WTC11 (cell line): ENCODE results near the gene COX17. TPM values are rescaled to one million over a fixed set of nuclear protein-coding genes. Genes with fewer than 3 reads are reported as not detected.

ENCODE experiments used
- ATAC-seq: fragments of 200-7000 bp; cut with Tn5 transposase; 2 replicates; pipeline ENCODE4 v1.10.0; 2021; ENCODE audit warnings: mild to moderate bottlenecking, moderate library complexity
- CTCF ChIA-PET: fragments of 300-600 bp; sonication (Branson Sonifier 250); formaldehyde crosslinking; loops from one replicate; lab custom pipeline; 2021; ENCODE audit warnings: antibody characterized with exemption; lab: Charles Lee
- POLR2A ChIA-PET: fragments of 350-600 bp; sonication (Branson Sonifier 250); formaldehyde crosslinking; loops from one replicate; lab custom pipeline; 2021; ENCODE audit warnings: antibody characterized with exemption; lab: Charles Lee
- DNase-seq: peaks from one replicate; pipeline ENCODE4 v3.0.0; 2021; ENCODE audit warnings: low spot score
- H3K27ac Mint-ChIP-seq: 2 replicates; pipeline ENCODE4 v1.8.0; 2021; ENCODE audit warnings: mixed read lengths
- H3K27me3 Mint-ChIP-seq: 2 replicates; pipeline ENCODE4 v1.8.0; 2021; ENCODE audit warnings: low read depth, mild to moderate bottlenecking, moderate library complexity, mixed read lengths
- H3K36me3 Mint-ChIP-seq: 2 replicates; pipeline ENCODE4 v1.8.0; 2021; ENCODE audit warnings: mixed read lengths
- H3K4me1 Mint-ChIP-seq: 2 replicates; pipeline ENCODE4 v1.8.0; 2022; ENCODE audit warnings: mixed read lengths
- H3K4me3 Mint-ChIP-seq: 2 replicates; pipeline ENCODE4 v1.8.0; 2021; ENCODE audit warnings: mild to moderate bottlenecking, moderate library complexity, mixed read lengths
- H3K9me3 Mint-ChIP-seq: 2 replicates; pipeline ENCODE4 v1.8.0; 2021; ENCODE audit warnings: mixed read lengths
- CREM ChIP-seq: sonication (generic); formaldehyde crosslinking; IDR thresholded peaks from 2 replicates; pipeline ENCODE4 v1.8.1; 2022; ENCODE audit warnings: mild to moderate bottlenecking, missing genetic modification reagents, moderate library complexity
- EMX1 ChIP-seq: fragments of 250-450 bp; sonication (Bioruptor Pico); IDR thresholded peaks from 2 replicates; pipeline ENCODE4 v1.8.0; 2021; ENCODE audit warnings: mild to moderate bottlenecking
- ESRRA ChIP-seq: sonication (generic); formaldehyde crosslinking; IDR thresholded peaks from 2 replicates; pipeline ENCODE4 v1.8.1; 2022; ENCODE audit warnings: mild to moderate bottlenecking, missing genetic modification reagents, borderline replicate concordance
- FOXJ3 ChIP-seq: sonication (generic); formaldehyde crosslinking; IDR thresholded peaks from 2 replicates; pipeline ENCODE4 v1.9.0; 2021; ENCODE audit warnings: missing genetic modification reagents, mild to moderate bottlenecking, borderline replicate concordance
- FOXP1 ChIP-seq: sonication (generic); formaldehyde crosslinking; IDR thresholded peaks from 2 replicates; pipeline ENCODE4 v1.8.0; 2022; ENCODE audit warnings: missing genetic modification reagents, mild to moderate bottlenecking, moderate library complexity, borderline replicate concordance
- NR2C2 ChIP-seq: sonication (generic); formaldehyde crosslinking; IDR thresholded peaks from 2 replicates; pipeline ENCODE4 v1.8.0; 2022; ENCODE audit warnings: mild to moderate bottlenecking, missing genetic modification reagents
- SMAD3 ChIP-seq: sonication (generic); formaldehyde crosslinking; IDR thresholded peaks from 2 replicates; pipeline ENCODE4 v1.8.0; 2022; ENCODE audit warnings: missing genetic modification reagents, mild to moderate bottlenecking, borderline replicate concordance
- SMAD4 ChIP-seq: sonication (generic); formaldehyde crosslinking; IDR thresholded peaks from 2 replicates; pipeline ENCODE4 v1.8.0; 2022; ENCODE audit warnings: mild to moderate bottlenecking, missing genetic modification reagents
- SOX15 ChIP-seq: fragments of 250-450 bp; sonication (Bioruptor Pico); IDR thresholded peaks from 2 replicates; pipeline ENCODE4 v1.9.0; 2021; ENCODE audit warnings: mild to moderate bottlenecking
- SP1 ChIP-seq: sonication (generic); formaldehyde crosslinking; conservative IDR thresholded peaks from 2 replicates; pipeline ENCODE4 v1.8.1; 2022; ENCODE audit warnings: missing genetic modification reagents
- TCF7 ChIP-seq: sonication (generic); formaldehyde crosslinking; IDR thresholded peaks from 2 replicates; pipeline ENCODE4 v1.8.0; 2022; ENCODE audit warnings: mild to moderate bottlenecking, low read depth, missing genetic modification reagents, moderate library complexity
- TEAD4 ChIP-seq: sonication (generic); formaldehyde crosslinking; IDR thresholded peaks from 2 replicates; pipeline ENCODE4 v1.8.0; 2022; ENCODE audit warnings: mild to moderate bottlenecking, missing genetic modification reagents
- ZNF219 ChIP-seq: sonication (generic); formaldehyde crosslinking; IDR thresholded peaks from 2 replicates; pipeline ENCODE4 v1.8.0; 2023; ENCODE audit warnings: missing genetic modification reagents, mild to moderate bottlenecking, borderline replicate concordance
- ZNF232 ChIP-seq: sonication (generic); formaldehyde crosslinking; IDR thresholded peaks from 2 replicates; pipeline ENCODE4 v1.8.0; 2022; ENCODE audit warnings: mild to moderate bottlenecking, missing genetic modification reagents
- ZNF263 ChIP-seq: sonication (generic); formaldehyde crosslinking; IDR thresholded peaks from 2 replicates; pipeline ENCODE4 v1.8.1; 2022; ENCODE audit warnings: low read depth, mild to moderate bottlenecking, moderate library complexity, missing genetic modification reagents
- ZNF396 ChIP-seq: fragments of 250-450 bp; sonication (Bioruptor Pico); IDR thresholded peaks from 2 replicates; pipeline ENCODE4 v1.8.0; 2021; ENCODE audit warnings: mild to moderate bottlenecking, moderate library complexity, borderline replicate concordance
- total RNA-seq: library from RNA; stranded (reverse); gene quantifications from 3 replicates; pipeline ENCODE4 v1.2.3, GENCODE V29; 2021
- TF ChIP-seq, protein P1 (sequence below): fragments of 250-450 bp; sonication (Bioruptor Pico); IDR thresholded peaks from 2 replicates; pipeline ENCODE4 v1.8.0; 2021; ENCODE audit warnings: mild to moderate bottlenecking
- TF ChIP-seq, protein P2 (sequence below): sonication (generic); formaldehyde crosslinking; IDR thresholded peaks from 2 replicates; pipeline ENCODE4 v1.8.1; 2023; ENCODE audit warnings: mild to moderate bottlenecking, missing genetic modification reagents, moderate library complexity
- TF ChIP-seq, protein P3 (sequence below): fragments of 250-450 bp; sonication (Bioruptor Pico); IDR thresholded peaks from 2 replicates; pipeline ENCODE4 v1.9.0; 2021; ENCODE audit warnings: mild to moderate bottlenecking
- TF ChIP-seq, protein P4 (sequence below): sonication (generic); formaldehyde crosslinking; IDR thresholded peaks from 2 replicates; pipeline ENCODE4 v1.8.0; 2022; ENCODE audit warnings: mild to moderate bottlenecking, missing genetic modification reagents
- TF ChIP-seq, protein P5 (sequence below): sonication (generic); formaldehyde crosslinking; IDR thresholded peaks from 2 replicates; pipeline ENCODE4 v1.8.1; 2023; ENCODE audit warnings: mild to moderate bottlenecking, missing genetic modification reagents
- TF ChIP-seq, protein P6 (sequence below): sonication (generic); formaldehyde crosslinking; IDR thresholded peaks from 2 replicates; pipeline ENCODE4 v1.8.0; 2022; ENCODE audit warnings: mild to moderate bottlenecking, missing genetic modification reagents
- TF ChIP-seq, protein P7 (sequence below): sonication (generic); formaldehyde crosslinking; IDR thresholded peaks from 2 replicates; pipeline ENCODE4 v1.8.0; 2022; ENCODE audit warnings: missing genetic modification reagents
- TF ChIP-seq, protein P8 (sequence below): sonication (generic); formaldehyde crosslinking; IDR thresholded peaks from 2 replicates; pipeline ENCODE4 v1.8.0; 2023; ENCODE audit warnings: missing genetic modification reagents

COX17 gene
- total RNA-seq, 1 experiment from 2014 or later = 56.0 TPM

DNA sequence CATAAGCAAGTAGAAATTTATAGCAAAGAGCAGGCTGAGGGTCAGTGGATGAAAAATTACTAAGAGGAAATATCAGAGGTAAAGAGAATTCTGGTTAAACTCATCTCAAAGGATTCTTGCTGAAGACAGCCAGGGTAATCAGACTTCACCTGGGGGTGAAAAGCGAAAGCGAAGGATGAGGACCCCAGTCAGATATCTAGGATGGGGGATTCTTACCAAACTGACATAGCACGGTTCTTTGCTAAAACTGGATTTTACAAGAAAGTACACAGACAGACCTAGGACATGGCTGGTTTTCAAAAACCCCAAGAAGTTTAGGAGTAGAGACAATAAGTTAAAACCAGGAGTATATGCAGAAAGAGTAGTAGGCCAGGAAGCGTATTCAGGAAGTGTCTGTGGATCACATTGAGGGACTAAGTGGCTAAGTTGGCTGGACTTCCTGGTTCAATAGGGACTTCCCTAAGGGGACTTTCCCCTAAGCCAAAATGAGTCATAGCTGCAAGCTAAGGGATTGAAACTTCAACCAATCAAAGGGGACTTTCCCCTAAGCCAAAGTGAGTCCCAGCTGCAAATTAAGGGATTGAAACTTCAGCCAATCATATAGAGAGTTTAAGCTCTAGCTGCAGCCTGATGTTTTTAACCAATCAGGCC, 23.2 kb upstream of the COX17 start (continued):
- TF ChIP-seq FOXP1 (no peak), CREM (CRISPR knock-in tag) (no peak), NR2C2 (no peak), EMX1 (CRISPR knock-in tag) (no peak), FOXJ3 (CRISPR knock-in tag) (no peak), ZNF232 (CRISPR knock-in tag) (no peak), TCF7 (CRISPR knock-in tag) (no peak), ESRRA (no peak)
- TF ChIP-seq, protein P1, sequence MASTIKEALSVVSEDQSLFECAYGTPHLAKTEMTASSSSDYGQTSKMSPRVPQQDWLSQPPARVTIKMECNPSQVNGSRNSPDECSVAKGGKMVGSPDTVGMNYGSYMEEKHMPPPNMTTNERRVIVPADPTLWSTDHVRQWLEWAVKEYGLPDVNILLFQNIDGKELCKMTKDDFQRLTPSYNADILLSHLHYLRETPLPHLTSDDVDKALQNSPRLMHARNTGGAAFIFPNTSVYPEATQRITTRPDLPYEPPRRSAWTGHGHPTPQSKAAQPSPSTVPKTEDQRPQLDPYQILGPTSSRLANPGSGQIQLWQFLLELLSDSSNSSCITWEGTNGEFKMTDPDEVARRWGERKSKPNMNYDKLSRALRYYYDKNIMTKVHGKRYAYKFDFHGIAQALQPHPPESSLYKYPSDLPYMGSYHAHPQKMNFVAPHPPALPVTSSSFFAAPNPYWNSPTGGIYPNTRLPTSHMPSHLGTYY (CRISPR knock-in tag) = no peak
- TF ChIP-seq, protein P2, sequence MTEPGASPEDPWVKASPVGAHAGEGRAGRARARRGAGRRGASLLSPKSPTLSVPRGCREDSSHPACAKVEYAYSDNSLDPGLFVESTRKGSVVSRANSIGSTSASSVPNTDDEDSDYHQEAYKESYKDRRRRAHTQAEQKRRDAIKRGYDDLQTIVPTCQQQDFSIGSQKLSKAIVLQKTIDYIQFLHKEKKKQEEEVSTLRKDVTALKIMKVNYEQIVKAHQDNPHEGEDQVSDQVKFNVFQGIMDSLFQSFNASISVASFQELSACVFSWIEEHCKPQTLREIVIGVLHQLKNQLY = no peak
- TF ChIP-seq, protein P3, sequence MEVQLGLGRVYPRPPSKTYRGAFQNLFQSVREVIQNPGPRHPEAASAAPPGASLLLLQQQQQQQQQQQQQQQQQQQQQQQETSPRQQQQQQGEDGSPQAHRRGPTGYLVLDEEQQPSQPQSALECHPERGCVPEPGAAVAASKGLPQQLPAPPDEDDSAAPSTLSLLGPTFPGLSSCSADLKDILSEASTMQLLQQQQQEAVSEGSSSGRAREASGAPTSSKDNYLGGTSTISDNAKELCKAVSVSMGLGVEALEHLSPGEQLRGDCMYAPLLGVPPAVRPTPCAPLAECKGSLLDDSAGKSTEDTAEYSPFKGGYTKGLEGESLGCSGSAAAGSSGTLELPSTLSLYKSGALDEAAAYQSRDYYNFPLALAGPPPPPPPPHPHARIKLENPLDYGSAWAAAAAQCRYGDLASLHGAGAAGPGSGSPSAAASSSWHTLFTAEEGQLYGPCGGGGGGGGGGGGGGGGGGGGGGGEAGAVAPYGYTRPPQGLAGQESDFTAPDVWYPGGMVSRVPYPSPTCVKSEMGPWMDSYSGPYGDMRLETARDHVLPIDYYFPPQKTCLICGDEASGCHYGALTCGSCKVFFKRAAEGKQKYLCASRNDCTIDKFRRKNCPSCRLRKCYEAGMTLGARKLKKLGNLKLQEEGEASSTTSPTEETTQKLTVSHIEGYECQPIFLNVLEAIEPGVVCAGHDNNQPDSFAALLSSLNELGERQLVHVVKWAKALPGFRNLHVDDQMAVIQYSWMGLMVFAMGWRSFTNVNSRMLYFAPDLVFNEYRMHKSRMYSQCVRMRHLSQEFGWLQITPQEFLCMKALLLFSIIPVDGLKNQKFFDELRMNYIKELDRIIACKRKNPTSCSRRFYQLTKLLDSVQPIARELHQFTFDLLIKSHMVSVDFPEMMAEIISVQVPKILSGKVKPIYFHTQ (CRISPR knock-in tag) = no peak
- TF ChIP-seq, protein P4, sequence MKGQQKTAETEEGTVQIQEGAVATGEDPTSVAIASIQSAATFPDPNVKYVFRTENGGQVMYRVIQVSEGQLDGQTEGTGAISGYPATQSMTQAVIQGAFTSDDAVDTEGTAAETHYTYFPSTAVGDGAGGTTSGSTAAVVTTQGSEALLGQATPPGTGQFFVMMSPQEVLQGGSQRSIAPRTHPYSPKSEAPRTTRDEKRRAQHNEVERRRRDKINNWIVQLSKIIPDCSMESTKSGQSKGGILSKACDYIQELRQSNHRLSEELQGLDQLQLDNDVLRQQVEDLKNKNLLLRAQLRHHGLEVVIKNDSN (CRISPR knock-in tag) = no peak

DNA sequence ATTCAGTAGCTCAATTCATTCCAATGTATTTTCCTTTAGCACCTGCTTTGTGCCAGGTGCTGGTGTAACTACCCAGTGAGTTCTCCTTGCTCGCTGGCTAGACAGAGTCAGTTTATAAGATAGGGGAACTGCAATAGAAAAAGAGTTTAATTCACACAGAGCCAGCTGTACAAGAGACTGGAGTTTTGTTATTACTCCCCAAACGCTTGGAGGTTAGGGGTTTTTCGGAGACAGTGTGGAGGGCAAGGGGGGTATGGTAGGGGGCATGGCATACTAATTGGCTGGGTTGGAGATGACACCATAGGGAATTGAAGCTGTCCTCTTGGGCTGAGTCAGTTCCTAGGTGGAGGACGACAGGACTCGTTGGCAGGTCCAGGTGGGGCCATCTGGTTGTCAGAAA, 20.2 kb upstream of the COX17 start:
- H3K9me3 Mint-ChIP-seq = peaks cover 7% of the 10 kb centered on the region; the same call in 1 of the 2 replicates
- CTCF ChIA-PET = no interaction called here
- H3K36me3 Mint-ChIP-seq = no peaks in the 10 kb centered on the region
- DNase-seq (no peak), ATAC-seq (no peak)
- H3K4me3 Mint-ChIP-seq = no peak overlapping the region
- peaks cover 19% of the 10 kb centered on the region for H3K27me3 Mint-ChIP-seq
- peaks cover 6% of the 10 kb centered on the region; the same call in 1 of the 2 replicates for H3K4me1 Mint-ChIP-seq
- POLR2A ChIA-PET = interaction anchor here (0.6 kb wide), 1 partner anchor 77 kb away, joined by 3 read pairs; no protein-coding TSS in a partner anchor
- no peak overlapping the region for H3K27ac Mint-ChIP-seq
- TF ChIP-seq, protein P5, sequence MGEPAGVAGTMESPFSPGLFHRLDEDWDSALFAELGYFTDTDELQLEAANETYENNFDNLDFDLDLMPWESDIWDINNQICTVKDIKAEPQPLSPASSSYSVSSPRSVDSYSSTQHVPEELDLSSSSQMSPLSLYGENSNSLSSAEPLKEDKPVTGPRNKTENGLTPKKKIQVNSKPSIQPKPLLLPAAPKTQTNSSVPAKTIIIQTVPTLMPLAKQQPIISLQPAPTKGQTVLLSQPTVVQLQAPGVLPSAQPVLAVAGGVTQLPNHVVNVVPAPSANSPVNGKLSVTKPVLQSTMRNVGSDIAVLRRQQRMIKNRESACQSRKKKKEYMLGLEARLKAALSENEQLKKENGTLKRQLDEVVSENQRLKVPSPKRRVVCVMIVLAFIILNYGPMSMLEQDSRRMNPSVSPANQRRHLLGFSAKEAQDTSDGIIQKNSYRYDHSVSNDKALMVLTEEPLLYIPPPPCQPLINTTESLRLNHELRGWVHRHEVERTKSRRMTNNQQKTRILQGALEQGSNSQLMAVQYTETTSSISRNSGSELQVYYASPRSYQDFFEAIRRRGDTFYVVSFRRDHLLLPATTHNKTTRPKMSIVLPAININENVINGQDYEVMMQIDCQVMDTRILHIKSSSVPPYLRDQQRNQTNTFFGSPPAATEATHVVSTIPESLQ (CRISPR knock-in tag) = no peak
- TF ChIP-seq EMX1 (CRISPR knock-in tag) = no peak
- no peak for TF ChIP-seq SOX15 (CRISPR knock-in tag)
- TF ChIP-seq, protein P6, sequence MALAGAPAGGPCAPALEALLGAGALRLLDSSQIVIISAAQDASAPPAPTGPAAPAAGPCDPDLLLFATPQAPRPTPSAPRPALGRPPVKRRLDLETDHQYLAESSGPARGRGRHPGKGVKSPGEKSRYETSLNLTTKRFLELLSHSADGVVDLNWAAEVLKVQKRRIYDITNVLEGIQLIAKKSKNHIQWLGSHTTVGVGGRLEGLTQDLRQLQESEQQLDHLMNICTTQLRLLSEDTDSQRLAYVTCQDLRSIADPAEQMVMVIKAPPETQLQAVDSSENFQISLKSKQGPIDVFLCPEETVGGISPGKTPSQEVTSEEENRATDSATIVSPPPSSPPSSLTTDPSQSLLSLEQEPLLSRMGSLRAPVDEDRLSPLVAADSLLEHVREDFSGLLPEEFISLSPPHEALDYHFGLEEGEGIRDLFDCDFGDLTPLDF = no peak
- TF ChIP-seq ZNF396 (CRISPR knock-in tag) = no peak
- TF ChIP-seq, protein P7, sequence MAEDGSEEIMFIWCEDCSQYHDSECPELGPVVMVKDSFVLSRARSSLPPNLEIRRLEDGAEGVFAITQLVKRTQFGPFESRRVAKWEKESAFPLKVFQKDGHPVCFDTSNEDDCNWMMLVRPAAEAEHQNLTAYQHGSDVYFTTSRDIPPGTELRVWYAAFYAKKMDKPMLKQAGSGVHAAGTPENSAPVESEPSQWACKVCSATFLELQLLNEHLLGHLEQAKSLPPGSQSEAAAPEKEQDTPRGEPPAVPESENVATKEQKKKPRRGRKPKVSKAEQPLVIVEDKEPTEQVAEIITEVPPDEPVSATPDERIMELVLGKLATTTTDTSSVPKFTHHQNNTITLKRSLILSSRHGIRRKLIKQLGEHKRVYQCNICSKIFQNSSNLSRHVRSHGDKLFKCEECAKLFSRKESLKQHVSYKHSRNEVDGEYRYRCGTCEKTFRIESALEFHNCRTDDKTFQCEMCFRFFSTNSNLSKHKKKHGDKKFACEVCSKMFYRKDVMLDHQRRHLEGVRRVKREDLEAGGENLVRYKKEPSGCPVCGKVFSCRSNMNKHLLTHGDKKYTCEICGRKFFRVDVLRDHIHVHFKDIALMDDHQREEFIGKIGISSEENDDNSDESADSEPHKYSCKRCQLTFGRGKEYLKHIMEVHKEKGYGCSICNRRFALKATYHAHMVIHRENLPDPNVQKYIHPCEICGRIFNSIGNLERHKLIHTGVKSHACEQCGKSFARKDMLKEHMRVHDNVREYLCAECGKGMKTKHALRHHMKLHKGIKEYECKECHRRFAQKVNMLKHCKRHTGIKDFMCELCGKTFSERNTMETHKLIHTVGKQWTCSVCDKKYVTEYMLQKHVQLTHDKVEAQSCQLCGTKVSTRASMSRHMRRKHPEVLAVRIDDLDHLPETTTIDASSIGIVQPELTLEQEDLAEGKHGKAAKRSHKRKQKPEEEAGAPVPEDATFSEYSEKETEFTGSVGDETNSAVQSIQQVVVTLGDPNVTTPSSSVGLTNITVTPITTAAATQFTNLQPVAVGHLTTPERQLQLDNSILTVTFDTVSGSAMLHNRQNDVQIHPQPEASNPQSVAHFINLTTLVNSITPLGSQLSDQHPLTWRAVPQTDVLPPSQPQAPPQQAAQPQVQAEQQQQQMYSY = no peak
- TF ChIP-seq SP1 (CRISPR knock-in tag) = no peak
- TF ChIP-seq ZNF219 (CRISPR knock-in tag) = no peak
- TF ChIP-seq, protein P8, sequence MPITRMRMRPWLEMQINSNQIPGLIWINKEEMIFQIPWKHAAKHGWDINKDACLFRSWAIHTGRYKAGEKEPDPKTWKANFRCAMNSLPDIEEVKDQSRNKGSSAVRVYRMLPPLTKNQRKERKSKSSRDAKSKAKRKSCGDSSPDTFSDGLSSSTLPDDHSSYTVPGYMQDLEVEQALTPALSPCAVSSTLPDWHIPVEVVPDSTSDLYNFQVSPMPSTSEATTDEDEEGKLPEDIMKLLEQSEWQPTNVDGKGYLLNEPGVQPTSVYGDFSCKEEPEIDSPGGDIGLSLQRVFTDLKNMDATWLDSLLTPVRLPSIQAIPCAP (CRISPR knock-in tag) = no peak
- TF ChIP-seq ZNF263 = no peak
- no peak for TF ChIP-seq SMAD4 (CRISPR knock-in tag)
- TF ChIP-seq SMAD3 (CRISPR knock-in tag) = no peak
- TF ChIP-seq TEAD4 = no peak
